H1 (cell line): ENCODE results near the gene CARD11. TPM values are rescaled to one million over a fixed set of nuclear protein-coding genes. Genes with fewer than 3 reads are reported as not detected.

Experiments used
- CTCF ChIA-PET: fragments of 300-600 bp; sonication (Branson Sonifier 250); formaldehyde crosslinking; loops from one replicate; lab custom pipeline; 2021; ENCODE audit not compliant: partially characterized antibody; lab: Charles Lee
- POLR2A ChIA-PET: fragments of 300-600 bp; sonication (Branson Sonifier 250); formaldehyde crosslinking; loops from one replicate; lab custom pipeline; 2021; ENCODE audit warnings: inconsistent platforms; ENCODE audit not compliant: partially characterized antibody; lab: Charles Lee
- DNase-seq, 2 experiments: peaks; one replicate each; pipeline versions ENCODE4 v3.0.0 to v3.0.0-alpha.2; 2010 to 2022; ENCODE audit warnings: low spot score in 2 of 2, low read depth in 1 of 2, mixed read lengths in 1 of 2
- FAIRE-seq: peaks from 2 replicates; lab custom pipeline; 2011; peaks lifted over from hg19 to GRCh38; lab: Jason Lieb, UNC
- H2AFZ ChIP-seq: 2 replicates; pipeline ENCODE4 v1.8.1; 2012; ENCODE audit warnings: low read length, inconsistent platforms
- H2AK5ac ChIP-seq: 2 replicates; pipeline ENCODE4 v1.6.1; 2013; ENCODE audit warnings: low read depth, low read length
- H2BK120ac ChIP-seq: replicated peaks from 2 replicates; pipeline ENCODE3; 2013; ENCODE audit warnings: low read depth, low read length, inconsistent platforms
- H2BK12ac ChIP-seq: 2 replicates; pipeline ENCODE4 v1.6.1; 2013; ENCODE audit warnings: low read depth, low read length
- H2BK15ac ChIP-seq: 2 replicates; pipeline ENCODE4 v1.6.1; 2013; ENCODE audit warnings: low read length
- H2BK20ac ChIP-seq: 2 replicates; pipeline ENCODE4 v1.6.1; 2013; ENCODE audit warnings: low read length
- H2BK5ac ChIP-seq: 2 replicates; pipeline ENCODE4 v1.6.1; 2013; ENCODE audit warnings: low read depth, low read length
- H3K14ac ChIP-seq: 2 replicates; pipeline ENCODE4 v1.6.1; 2013; ENCODE audit warnings: inconsistent platforms; ENCODE audit not compliant: insufficient read length
- H3K18ac ChIP-seq: 2 replicates; pipeline ENCODE4 v1.6.1; 2013; ENCODE audit warnings: low read length; ENCODE audit errors: extremely low read depth
- H3K23ac ChIP-seq: 2 replicates; pipeline ENCODE4 v1.6.1; 2013; ENCODE audit warnings: inconsistent platforms; ENCODE audit not compliant: insufficient read length
- H3K23me2 ChIP-seq: 2 replicates; pipeline ENCODE4 v1.6.1; 2013; ENCODE audit warnings: low read depth, low read length
- H3K27ac ChIP-seq: 2 replicates; pipeline ENCODE4 v1.6.1; 2011; ENCODE audit warnings: low read depth, low read length, inconsistent platforms
- H3K27me3 ChIP-seq, 4 experiments: replicated peaks in 1 of 4; 1 replicate in 1 of 4; 2 replicates in 3 of 4; pipeline versions ENCODE4 v1.6.1 to v1.8.1; 2011 to 2013; ENCODE audit warnings: low read length in 3 of 4, mild to moderate bottlenecking in 3 of 4, inconsistent platforms in 2 of 4, mixed read lengths in 2 of 4, moderate library complexity in 1 of 4; ENCODE audit not compliant: control insufficient read depth in 3 of 4, insufficient read depth in 3 of 4; ENCODE audit errors: extremely low read depth in 1 of 4
- H3K36me3 ChIP-seq, 4 experiments: 2 replicates each; pipeline versions ENCODE4 v1.6.1 to v1.8.1; 2011 to 2013; ENCODE audit warnings: mild to moderate bottlenecking in 4 of 4, low read length in 3 of 4, moderate library complexity in 2 of 4, control low read depth in 1 of 4, inconsistent platforms in 1 of 4; ENCODE audit not compliant: insufficient read depth in 4 of 4, control insufficient read depth in 2 of 4
- H3K4ac ChIP-seq: replicated peaks from 2 replicates; pipeline ENCODE3; 2013; ENCODE audit warnings: low read length, low read depth, mixed read lengths, inconsistent platforms; ENCODE audit not compliant: insufficient read length
- H3K4me1 ChIP-seq, 4 experiments: replicated peaks in 1 of 4; 1 replicate in 1 of 4; 2 replicates in 3 of 4; pipeline versions ENCODE4 v1.6.1 to v1.8.1; 2011 to 2013; ENCODE audit warnings: low read length in 3 of 4, inconsistent platforms in 2 of 4, mixed read lengths in 1 of 4; ENCODE audit not compliant: insufficient read depth in 4 of 4, control insufficient read depth in 3 of 4
- H3K4me2 ChIP-seq, 2 experiments: 2 replicates each; pipeline versions ENCODE4 v1.6.1 to v1.8.1; 2011 to 2013; ENCODE audit warnings: low read depth in 2 of 2, low read length in 2 of 2, control low read depth in 1 of 2, inconsistent platforms in 1 of 2, mild to moderate bottlenecking in 1 of 2; ENCODE audit not compliant: insufficient read depth in 1 of 2
- H3K4me3 ChIP-seq, 4 experiments: fragments of 200-600, 300-600 bp in 1 of 4; sonication (generic), shearing (Covaris generic), sonication (Bioruptor Twin) in 1 of 4; 2 replicates each; pipeline versions ENCODE4 v1.5.1 to v1.8.1; 2011 to 2016; ENCODE audit warnings: low read length in 4 of 4, low read depth in 3 of 4, control low read depth in 2 of 4, inconsistent platforms in 2 of 4, mild to moderate bottlenecking in 2 of 4, mixed read lengths in 1 of 4, moderate library complexity in 1 of 4; ENCODE audit not compliant: insufficient read depth in 2 of 4; ENCODE audit errors: extremely low read depth in 1 of 4
- H3K56ac ChIP-seq: replicated peaks from 2 replicates; pipeline ENCODE3; 2013; ENCODE audit warnings: low read depth, mild to moderate bottlenecking, mixed read lengths, low read length, inconsistent platforms; ENCODE audit not compliant: insufficient read length
- H3K79me1 ChIP-seq: 2 replicates; pipeline ENCODE4 v1.6.1; 2013; ENCODE audit warnings: low read depth, low read length, control low read depth
- H3K79me2 ChIP-seq, 2 experiments: 2 replicates each; pipeline versions ENCODE4 v1.6.1 to v1.8.1; 2012 to 2013; ENCODE audit warnings: low read length in 2 of 2, mild to moderate bottlenecking in 2 of 2, inconsistent platforms in 1 of 2; ENCODE audit not compliant: insufficient read depth in 2 of 2, control insufficient read depth in 1 of 2
- H3K9ac ChIP-seq, 4 experiments: replicated peaks in 1 of 4; 1 replicate in 1 of 4; 2 replicates in 3 of 4; pipeline versions ENCODE4 v1.6.1 to v1.8.1; 2011 to 2013; ENCODE audit warnings: low read depth in 3 of 4, low read length in 3 of 4, control low read depth in 2 of 4, mild to moderate bottlenecking in 2 of 4, moderate library complexity in 2 of 4, inconsistent platforms in 1 of 4; ENCODE audit errors: extremely low read depth in 1 of 4
- H3K9me3 ChIP-seq, 2 experiments: 2 replicates each; pipeline versions ENCODE4 v1.6.1 to v1.8.1; 2012 to 2013; ENCODE audit warnings: mild to moderate bottlenecking in 2 of 2, moderate library complexity in 2 of 2, control low read depth in 1 of 2, inconsistent platforms in 1 of 2, low read depth in 1 of 2, low read length in 1 of 2, mixed read lengths in 1 of 2; ENCODE audit not compliant: insufficient read depth in 2 of 2
- H4K20me1 ChIP-seq, 2 experiments: replicated peaks in 1 of 2; 2 replicates each; pipeline versions ENCODE3 to v1.8.1; 2011 to 2013; ENCODE audit warnings: inconsistent platforms in 2 of 2, low read length in 2 of 2, mild to moderate bottlenecking in 1 of 2; ENCODE audit not compliant: insufficient read depth in 2 of 2, control insufficient read depth in 1 of 2
- H4K5ac ChIP-seq: 2 replicates; pipeline ENCODE4 v1.6.1; 2013; ENCODE audit warnings: low read length, low read depth, mixed read lengths, inconsistent platforms; ENCODE audit not compliant: insufficient read length
- H4K8ac ChIP-seq: 2 replicates; pipeline ENCODE4 v1.8.0; 2013; ENCODE audit warnings: mild to moderate bottlenecking, moderate library complexity, low read length, inconsistent platforms; ENCODE audit not compliant: insufficient read depth; ENCODE audit errors: extremely low read depth
- H4K91ac ChIP-seq: replicated peaks from 2 replicates; pipeline ENCODE3; 2013; ENCODE audit warnings: low read length, mixed read lengths, inconsistent platforms; ENCODE audit not compliant: insufficient read length
- ATF2 ChIP-seq: IDR thresholded peaks from 2 replicates; pipeline ENCODE4 v1.6.1; 2012; ENCODE audit warnings: low read length, inconsistent platforms
- CBX5 ChIP-seq: fragments of 300-800, 300-1000 bp; sonication (generic); IDR thresholded peaks from 2 replicates; pipeline ENCODE4 v1.7.1; 2016; ENCODE audit warnings: antibody characterized with exemption, low read length, low read depth
- CEBPB ChIP-seq: IDR thresholded peaks from 2 replicates; pipeline ENCODE4 v1.6.1; 2012; ENCODE audit warnings: low read depth, low read length
- EGR1 ChIP-seq: IDR thresholded peaks from 2 replicates; pipeline ENCODE4 v1.6.1; 2011; ENCODE audit warnings: low read depth, low read length, borderline replicate concordance
- GTF2F1 ChIP-seq: IDR thresholded peaks from 2 replicates; pipeline ENCODE4 v1.6.1; 2012; ENCODE audit warnings: low read depth, low read length, improper control_type of control experiment, borderline replicate concordance
- HDAC2 ChIP-seq, 2 experiments: fragments of 300-600 bp in 1 of 2; sonication (generic) in 1 of 2; IDR thresholded peaks; 2 replicates each; pipeline ENCODE4 v1.6.1; 2011 to 2012; ENCODE audit warnings: low read depth in 2 of 2, low read length in 2 of 2, mild to moderate bottlenecking in 2 of 2, moderate library complexity in 2 of 2, borderline replicate concordance in 1 of 2, inconsistent platforms in 1 of 2
- KDM1A ChIP-seq: fragments of 200-600, 300-600 bp; sonication (generic); IDR thresholded peaks from 2 replicates; pipeline ENCODE4 v1.7.1; 2016; ENCODE audit warnings: mild to moderate bottlenecking, low read length, borderline replicate concordance
- KDM4A ChIP-seq: IDR thresholded peaks from one replicate; pipeline ENCODE4 v1.7.1; 2012; ENCODE audit warnings: low read depth, mild to moderate bottlenecking, moderate library complexity, low read length, inconsistent platforms; ENCODE audit not compliant: severe bottlenecking
- POLR2AphosphoS5 ChIP-seq: IDR thresholded peaks from 2 replicates; pipeline ENCODE4 v1.6.1; 2011; ENCODE audit warnings: low read depth, low read length
- SIRT6 ChIP-seq: IDR thresholded peaks from one replicate; pipeline ENCODE4 v1.7.1; 2012; ENCODE audit warnings: low read length, inconsistent platforms
- TAF1 ChIP-seq: IDR thresholded peaks from 2 replicates; pipeline ENCODE4 v1.6.1; 2011; ENCODE audit warnings: mild to moderate bottlenecking, low read depth, low read length
- TAF7 ChIP-seq: optimal IDR thresholded peaks from 2 replicates; pipeline ENCODE3; 2011; ENCODE audit warnings: low read depth, mild to moderate bottlenecking, inconsistent platforms, low read length, moderate library complexity, borderline replicate concordance
- WGBS, 2 experiments: shearing (Covaris generic) in 1 of 2; methylation state at CpG; one replicate each; pipeline versions ENCODE4 v1.1.6 to v1.1.7; 2013 to 2015; ENCODE audit warnings: low lambda C conversion rate in 2 of 2, mixed read lengths in 2 of 2, inconsistent platforms in 1 of 2, low coverage in 1 of 2, missing lambda C conversion rate in 1 of 2; ENCODE audit not compliant: insufficient replicate concordance in 2 of 2, insufficient coverage in 1 of 2, insufficient read length in 1 of 2; ENCODE audit errors: extremely low coverage in 1 of 2, missing lambda C conversion rate in 1 of 2; 5-methylcytosine and 5-hydroxymethylcytosine counted together
- polyA plus RNA-seq, 7 experiments: library from polyadenylated mRNA; depleted of rRNA in 3 of 7; stranded (reverse) in 5 of 7; unstranded in 2 of 7; fragments of >200 nt in 5 of 7; fragments of 200-250 nt in 2 of 7; gene quantifications; 1 replicate in 5 of 7; 2 replicates in 1 of 7; 4 replicates in 1 of 7; pipeline versions ENCODE4 v1.2.1 to v1.2.3, GENCODE V29; 2011 to 2013; ENCODE audit warnings: missing spikeins in 2 of 7, mixed read lengths in 2 of 7
- total RNA-seq: library from RNA; stranded (reverse); fragmentation: NEBNext Ultra II Directional; extraction: Animal tissue kit (Norgen Biotek cat#: 25700); gene quantifications from 2 replicates; pipeline ENCODE4 v1.2.1, GENCODE V29; 2021

The CARD11 gene
- total and polyA plus RNA-seq, 2 of the 8 experiments (the other 6 are each of a cell fraction or from before 2014, with no cell fraction given), result 12.6 to 29.8 TPM

DNA sequence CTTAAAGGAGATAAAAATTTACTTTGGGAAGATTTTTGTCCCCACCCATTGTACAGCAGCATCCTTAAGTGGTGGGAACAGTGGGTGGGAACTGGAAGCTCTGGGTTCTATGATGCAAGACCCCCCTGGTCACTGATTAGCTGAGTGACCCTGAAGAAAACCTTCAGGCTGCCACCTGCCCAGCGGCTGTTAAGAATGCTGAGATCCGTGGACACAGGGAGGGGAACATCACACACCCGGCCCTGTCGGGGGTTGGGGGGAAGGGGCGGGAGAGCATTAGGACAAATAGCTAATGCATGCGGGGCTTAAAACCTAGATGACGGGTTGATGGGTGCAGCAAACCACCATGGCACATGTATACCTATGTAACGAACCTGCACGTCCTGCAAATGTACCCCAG, 14.5 kb downstream of the CARD11 start:
- Histone ChIP-seq H3K9ac (no peak overlapping the region), H2BK12ac (no peak overlapping the region), H4K91ac (no peak overlapping the region), H3K79me2 (no peaks in the 10 kb centered on the region), H2BK15ac (no peak overlapping the region), H2BK20ac (no peak overlapping the region), H3K56ac (no peak overlapping the region), H4K5ac (no peak overlapping the region), H3K79me1 (no peaks in the 10 kb centered on the region; the same call in 1 of the 2 replicates), H3K27me3 (no peaks in the 10 kb centered on the region), H3K4me3 (no peak overlapping the region), H3K18ac (no peak overlapping the region; the same call in 1 of the 2 replicates), H3K23ac (no peak overlapping the region), H3K23me2 (no peaks in the 10 kb centered on the region), H3K27ac (no peak overlapping the region), H3K14ac (no peak overlapping the region), H3K4me1 (peaks cover 0 to 5% (median 3%) of the 10 kb centered on the region in 4 experiments; a peak in 5 of 7 replicates), H2BK5ac (no peak overlapping the region), H4K20me1 (no peaks in the 10 kb centered on the region), H4K8ac (no peak overlapping the region), H3K4me2 (no peak overlapping the region), H2BK120ac (no peak overlapping the region), H2AFZ (no peak overlapping the region), H2AK5ac (no peak overlapping the region), H3K9me3 (0 out of 4 replicates have a peak, but pooled peaks cover 3 to 5% of the 10 kb centered on the region in 2 experiments), H3K36me3 (no peaks in the 10 kb centered on the region), H3K4ac (no peak overlapping the region)
- FAIRE-seq, result no peak
- 79% methylated on average over 5 of the region's 9 CpGs; no CpG with 5 or more reads in 1 of the 2 experiments for WGBS, 2 experiments
- ChIA-PET CTCF (interaction anchor here (1.4 kb wide), 1 partner anchor 23 kb away, joined by 3 read pairs; no protein-coding TSS in a partner anchor), POLR2A (no interaction called here)
- no peak for DNase-seq
- TF ChIP-seq CEBPB (no peak), GTF2F1 (no peak), TAF7 (no peak), EGR1 (no peak), CBX5 (no peak), SIRT6 (no peak), HDAC2 (IDR thresholded peaks at IDR 0.05; ENCODE audit: borderline replicate concordance in 1 of 2, low read depth in 2 of 2, low read length in 2 of 2) (no peak), TAF1 (no peak), POLR2AphosphoS5 (no peak), ATF2 (no peak), KDM4A (no peak), KDM1A (no peak)
